PC-9 (cell line): ENCODE data around the gene SSMEM1.

Experiments
- CTCF ChIP-seq: fragments of 200-600 bp; sonication (generic); conservative IDR thresholded peaks from 2 replicates; pipeline ENCODE4 v1.6.1; 2017; ENCODE audit warnings: mixed run types, antibody characterized with exemption, mild to moderate bottlenecking, moderate library complexity
- EZH2 ChIP-seq: fragments of 200-600 bp; sonication (generic); IDR thresholded peaks from 2 replicates; pipeline ENCODE4 v1.8.0; 2017; ENCODE audit warnings: antibody characterized with exemption, low read depth

DNA sequence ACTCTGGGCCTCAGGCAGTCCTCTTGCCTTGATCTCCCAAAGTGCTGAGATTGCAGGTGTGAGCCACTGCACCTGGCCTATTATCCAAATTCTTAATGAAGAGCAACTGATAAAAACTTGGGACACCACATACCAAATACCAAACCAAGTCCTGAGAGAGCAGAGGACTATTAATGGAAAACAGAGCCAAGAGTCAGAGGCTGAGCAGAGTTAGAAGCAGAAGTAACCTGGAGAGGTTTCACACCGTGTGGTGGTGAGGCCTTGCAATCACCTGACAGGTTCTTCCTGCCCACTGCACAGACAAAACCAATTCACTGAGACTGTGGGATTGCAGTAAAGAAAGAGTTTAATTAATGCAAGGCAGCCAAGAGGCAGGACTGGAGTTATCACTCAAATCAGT lies 16.0 kb downstream of the SSMEM1 start:
- TF ChIP-seq CTCF (no peak), EZH2 (no peak)
